HUES48 (cell line): Measurements from ENCODE around the gene GCK.
A peak's percentile ranks its signal among the peaks of the same experiment; 100 is the strongest.
"Not testable (repeated sequence)": the region's sequence is repeated elsewhere in the genome, so short reads cannot be mapped to it uniquely, and the experiment has no call there.

Source experiments
- H3K27ac ChIP-seq: one replicate; pipeline ENCODE4 v1.7.0; 2013; ENCODE audit warnings: low read depth, low read length, inconsistent platforms
- H3K27me3 ChIP-seq: 2 replicates; pipeline ENCODE4 v1.6.1; 2013; ENCODE audit warnings: mild to moderate bottlenecking, low read length; ENCODE audit not compliant: control insufficient read depth, insufficient read depth
- H3K36me3 ChIP-seq: 2 replicates; pipeline ENCODE4 v1.6.1; 2013; ENCODE audit warnings: low read length; ENCODE audit not compliant: control insufficient read depth, insufficient read depth
- H3K4me1 ChIP-seq: 2 replicates; pipeline ENCODE4 v1.6.1; 2013; ENCODE audit warnings: mild to moderate bottlenecking, low read length; ENCODE audit not compliant: control insufficient read depth, insufficient read depth
- H3K4me3 ChIP-seq: 2 replicates; pipeline ENCODE4 v1.5.1; 2013; ENCODE audit warnings: mild to moderate bottlenecking, low read depth, low read length
- H3K9ac ChIP-seq: 2 replicates; pipeline ENCODE4 v1.6.1; 2013; ENCODE audit warnings: mild to moderate bottlenecking, low read depth, low read length, moderate library complexity
- H3K9me3 ChIP-seq: 2 replicates; pipeline ENCODE4 v1.6.1; 2013; ENCODE audit warnings: low read length; ENCODE audit not compliant: control insufficient read depth, insufficient read depth

Gene GCK

DNA sequence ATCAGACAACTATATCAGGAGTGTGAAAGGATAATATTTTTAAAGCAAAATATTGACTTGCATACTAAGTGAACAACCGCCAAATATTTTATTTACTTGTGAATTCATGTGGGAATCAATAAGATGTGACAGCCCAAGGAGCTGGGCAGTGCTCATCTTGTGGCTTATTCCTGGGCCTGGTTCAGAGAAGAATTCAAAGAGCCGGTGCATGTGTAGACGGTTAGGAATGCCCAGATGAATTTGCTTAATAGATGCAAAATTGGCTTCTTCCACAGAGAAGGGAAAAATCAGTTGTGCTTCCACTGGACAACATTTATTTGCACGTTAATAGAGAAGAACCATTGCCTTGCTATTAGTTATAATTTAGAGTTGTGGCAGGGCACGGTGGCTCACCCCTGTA, 52.5 kb downstream of the GCK start:
- H3K4me1 ChIP-seq, result peaks cover 6% of the 10 kb centered on the region; the same call in 1 of the 2 replicates
- H3K27ac ChIP-seq, result no peak overlapping the region
- H3K36me3 ChIP-seq, result no peaks in the 10 kb centered on the region
- no peak overlapping the region for H3K4me3 ChIP-seq
- H3K9me3 ChIP-seq, result no peaks in the 10 kb centered on the region
- no peak overlapping the region for H3K9ac ChIP-seq
- 0 out of 2 replicates have a peak, but pooled peaks cover 3% of the 10 kb centered on the region for H3K27me3 ChIP-seq

DNA sequence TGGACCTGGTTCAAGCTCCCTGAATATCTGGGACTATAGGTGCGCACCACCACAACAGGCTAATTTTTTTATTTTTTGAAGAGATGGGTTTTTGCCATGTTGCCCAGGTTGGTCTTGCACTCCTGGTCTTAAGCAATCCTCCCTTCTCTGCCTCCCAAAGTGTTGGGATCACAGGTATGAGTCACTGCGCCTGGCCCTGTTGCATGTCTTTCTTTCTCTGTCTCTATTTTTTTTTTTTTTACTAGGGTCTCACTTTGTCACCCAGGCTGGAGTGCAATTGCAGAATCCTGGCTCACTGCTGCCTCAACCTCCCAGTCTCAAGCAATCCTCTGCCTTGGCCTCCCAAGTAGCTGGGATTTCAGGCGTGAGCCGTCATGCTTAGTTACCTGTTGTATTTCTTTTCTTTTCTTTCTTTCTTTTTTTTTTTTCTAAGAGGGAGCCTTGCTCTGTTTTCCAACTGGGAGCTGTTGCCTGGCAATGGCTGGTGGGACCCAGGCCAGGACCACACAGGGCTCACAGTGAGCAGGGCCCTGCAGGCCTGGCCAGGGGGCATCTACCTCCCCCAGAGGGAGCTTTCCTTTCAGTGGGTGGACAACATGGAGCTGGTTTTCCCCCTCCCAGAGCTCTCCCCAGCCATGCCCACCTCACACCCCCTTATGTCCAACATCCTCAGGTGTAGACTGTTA, 54.2 kb downstream of the GCK start:
- H3K4me1 ChIP-seq, result peaks cover 6% of the 10 kb centered on the region; the same call in 1 of the 2 replicates
- no peak overlapping the region for H3K4me3 ChIP-seq
- no peak overlapping the region for H3K27ac ChIP-seq
- no peaks in the 10 kb centered on the region for H3K9me3 ChIP-seq
- no peaks in the 10 kb centered on the region for H3K36me3 ChIP-seq
- 0 out of 2 replicates have a peak, but pooled peaks cover 3% of the 10 kb centered on the region for H3K27me3 ChIP-seq
- H3K9ac ChIP-seq, result no peak overlapping the region

DNA sequence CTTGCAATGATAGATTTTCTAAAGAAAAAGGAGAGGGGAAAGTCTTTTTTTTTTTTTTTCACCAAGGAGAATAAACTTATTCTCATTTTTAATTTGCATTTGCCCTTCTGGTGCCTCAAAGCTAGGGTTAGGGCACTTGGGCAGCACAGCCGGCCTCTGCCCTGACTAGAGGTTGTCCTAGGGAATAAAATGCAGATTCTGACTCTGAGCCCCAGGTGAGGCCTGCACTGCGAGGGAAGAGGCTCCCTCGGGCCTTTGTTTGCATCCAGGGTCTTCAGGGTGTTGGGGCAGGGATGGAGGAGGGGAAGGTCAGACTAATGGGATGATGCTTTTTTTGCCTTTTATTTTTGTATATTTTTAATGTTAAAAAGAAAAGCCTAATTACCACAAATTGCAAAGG, 55.9 kb downstream of the GCK start:
- no peak overlapping the region for H3K4me3 ChIP-seq
- H3K4me1 ChIP-seq, result peaks cover 6% of the 10 kb centered on the region; the same call in 1 of the 2 replicates
- H3K9ac ChIP-seq, result no peak overlapping the region
- H3K36me3 ChIP-seq, result no peaks in the 10 kb centered on the region
- no peak overlapping the region for H3K27ac ChIP-seq
- 0 out of 2 replicates have a peak, but pooled peaks cover 3% of the 10 kb centered on the region for H3K27me3 ChIP-seq
- H3K9me3 ChIP-seq, result no peaks in the 10 kb centered on the region

DNA sequence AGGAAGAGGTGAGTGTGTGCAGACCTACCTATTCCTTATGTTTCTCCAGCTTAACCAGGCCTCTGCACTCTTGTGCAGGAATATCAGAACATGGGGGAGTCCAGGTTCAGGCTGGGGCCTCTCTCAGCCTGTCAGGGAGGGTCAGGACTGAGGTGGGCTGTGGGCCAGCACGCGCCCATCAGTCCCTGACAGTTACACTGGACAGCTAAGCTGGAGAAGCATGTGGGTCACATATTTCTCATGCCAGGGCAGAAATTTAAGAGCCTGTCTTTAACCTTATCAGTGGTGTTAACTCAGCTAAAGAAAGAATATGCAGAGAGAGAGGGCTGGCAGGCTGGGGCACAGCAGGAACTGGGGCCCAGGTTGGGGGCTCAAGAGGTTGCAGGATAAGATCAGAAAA, 57.2 kb downstream of the GCK start:
- Histone ChIP-seq H3K9me3 (no peaks in the 10 kb centered on the region), H3K27ac (no peak overlapping the region), H3K36me3 (no peaks in the 10 kb centered on the region), H3K4me1 (peaks cover 6% of the 10 kb centered on the region; the same call in 1 of the 2 replicates), H3K4me3 (no peak overlapping the region), H3K27me3 (0 out of 2 replicates have a peak, but pooled peaks cover 3% of the 10 kb centered on the region), H3K9ac (no peak overlapping the region)

GRCh38 chr7:44131173-44132029, 57.8 kb downstream of the GCK start:
- 0 out of 2 replicates have a peak, but pooled peaks cover 3% of the 10 kb centered on the region for H3K27me3 ChIP-seq
- no peaks in the 10 kb centered on the region for H3K36me3 ChIP-seq
- no peak overlapping the region for H3K9ac ChIP-seq
- no peak overlapping the region for H3K27ac ChIP-seq
- H3K4me1 ChIP-seq, result peaks cover 6% of the 10 kb centered on the region; the same call in 1 of the 2 replicates
- no peaks in the 10 kb centered on the region for H3K9me3 ChIP-seq
- H3K4me3 ChIP-seq, result no peak overlapping the region

DNA sequence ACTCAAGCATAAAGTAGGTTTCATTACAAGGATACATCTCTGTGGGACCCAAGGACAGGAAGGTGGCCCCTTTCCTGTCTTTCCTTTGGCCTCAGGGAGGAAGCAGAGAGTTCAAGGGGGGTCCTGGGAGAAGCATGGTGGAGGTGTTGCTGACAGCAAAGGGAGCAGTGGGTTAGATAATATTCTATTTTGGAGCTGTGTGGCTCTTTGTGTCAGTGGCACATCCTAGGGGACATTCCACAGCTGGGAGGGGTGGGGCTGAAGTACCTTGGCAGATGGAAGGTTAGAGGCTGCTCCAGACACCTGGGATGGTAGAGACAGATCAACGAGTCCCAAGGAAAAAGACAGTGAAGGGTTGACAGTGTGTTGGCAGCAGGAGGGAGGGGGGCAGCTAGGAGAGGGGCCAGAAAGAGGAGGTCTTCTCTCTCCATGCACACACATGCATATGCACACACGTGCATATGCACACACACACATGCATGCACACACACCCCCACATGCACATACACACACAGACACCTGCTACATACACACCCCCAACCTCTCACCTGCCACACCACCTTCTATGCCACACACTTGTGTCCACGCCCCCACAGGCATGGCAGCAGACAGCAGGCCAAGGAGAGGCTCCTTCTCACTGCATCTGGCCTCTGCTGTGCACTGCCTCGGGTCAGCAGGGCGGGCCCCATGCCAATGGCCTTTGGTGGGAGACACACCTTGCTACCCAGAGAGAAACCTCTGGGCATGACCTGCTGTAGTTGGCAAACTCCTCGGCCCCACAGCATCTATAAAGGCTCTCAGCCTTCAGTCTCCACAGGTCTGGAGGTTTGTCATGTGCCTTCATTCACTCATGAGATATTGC, 60.3 kb downstream of the GCK start:
- Histone ChIP-seq H3K4me3 (no peak overlapping the region), H3K27me3 (peaks cover 5% of the 10 kb centered on the region), H3K4me1 (peaks cover 6% of the 10 kb centered on the region; the same call in 1 of the 2 replicates), H3K36me3 (no peaks in the 10 kb centered on the region), H3K27ac (no peak overlapping the region), H3K9me3 (no peaks in the 10 kb centered on the region), H3K9ac (no peak overlapping the region)

GRCh38 chr7:44127161-44127560, 62.1 kb downstream of the GCK start:
- Histone ChIP-seq H3K36me3 (no peaks in the 10 kb centered on the region), H3K9me3 (no peaks in the 10 kb centered on the region), H3K4me1 (no peaks in the 10 kb centered on the region; the same call in 1 of the 2 replicates), H3K9ac (no peak overlapping the region), H3K4me3 (no peak overlapping the region), H3K27me3 (peaks cover 5% of the 10 kb centered on the region), H3K27ac (no peak overlapping the region)

DNA sequence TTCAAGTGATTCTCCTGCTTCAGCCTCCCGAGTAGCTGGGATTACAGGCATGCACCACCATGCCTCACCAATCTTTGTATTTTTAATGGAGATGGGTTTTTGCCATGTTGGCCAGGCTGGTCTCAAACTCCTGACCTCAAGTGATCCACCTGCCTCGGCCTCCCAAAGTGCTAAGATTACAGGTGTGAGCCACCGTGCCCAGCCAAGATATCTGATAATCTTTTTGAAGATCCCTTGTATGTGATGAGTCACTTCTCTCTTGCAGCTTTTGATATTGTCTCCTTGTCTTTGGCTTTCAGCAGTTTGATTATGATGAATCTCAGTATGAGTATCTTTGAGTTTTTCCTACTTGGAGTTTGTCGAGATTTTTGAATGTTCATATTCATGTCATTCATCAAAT, 62.7 kb downstream of the GCK start:
- H3K9ac ChIP-seq, H3K27me3 ChIP-seq, H3K27ac ChIP-seq, H3K4me3 ChIP-seq, H3K9me3 ChIP-seq, H3K36me3 ChIP-seq, H3K4me1 ChIP-seq: not testable (repeated sequence)

DNA sequence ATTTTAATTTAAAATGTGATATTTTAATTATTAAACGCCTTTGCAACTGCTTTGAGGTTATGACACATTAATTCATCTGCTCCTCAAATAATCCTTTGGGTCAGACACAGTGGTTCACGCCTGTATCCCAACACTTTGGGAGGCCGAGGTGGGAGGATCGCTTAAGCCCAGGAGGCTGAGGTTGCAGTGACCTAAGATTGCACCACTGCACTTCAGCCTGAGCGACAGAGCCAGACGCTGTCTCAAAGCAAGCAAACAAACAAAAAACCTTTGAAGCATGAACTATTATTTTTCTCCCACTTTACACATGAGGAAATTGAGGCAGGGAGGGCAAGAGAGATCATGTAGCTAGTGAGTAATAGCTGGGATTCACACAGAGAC, 64.4 kb downstream of the GCK start:
- Histone ChIP-seq H3K4me1 (no peaks in the 10 kb centered on the region; the same call in 1 of the 2 replicates), H3K9me3 (no peaks in the 10 kb centered on the region), H3K36me3 (peaks cover 23% of the 10 kb centered on the region), H3K27ac (no peak overlapping the region), H3K9ac (no peak overlapping the region), H3K27me3 (peaks cover 5% of the 10 kb centered on the region), H3K4me3 (no peak overlapping the region)

DNA sequence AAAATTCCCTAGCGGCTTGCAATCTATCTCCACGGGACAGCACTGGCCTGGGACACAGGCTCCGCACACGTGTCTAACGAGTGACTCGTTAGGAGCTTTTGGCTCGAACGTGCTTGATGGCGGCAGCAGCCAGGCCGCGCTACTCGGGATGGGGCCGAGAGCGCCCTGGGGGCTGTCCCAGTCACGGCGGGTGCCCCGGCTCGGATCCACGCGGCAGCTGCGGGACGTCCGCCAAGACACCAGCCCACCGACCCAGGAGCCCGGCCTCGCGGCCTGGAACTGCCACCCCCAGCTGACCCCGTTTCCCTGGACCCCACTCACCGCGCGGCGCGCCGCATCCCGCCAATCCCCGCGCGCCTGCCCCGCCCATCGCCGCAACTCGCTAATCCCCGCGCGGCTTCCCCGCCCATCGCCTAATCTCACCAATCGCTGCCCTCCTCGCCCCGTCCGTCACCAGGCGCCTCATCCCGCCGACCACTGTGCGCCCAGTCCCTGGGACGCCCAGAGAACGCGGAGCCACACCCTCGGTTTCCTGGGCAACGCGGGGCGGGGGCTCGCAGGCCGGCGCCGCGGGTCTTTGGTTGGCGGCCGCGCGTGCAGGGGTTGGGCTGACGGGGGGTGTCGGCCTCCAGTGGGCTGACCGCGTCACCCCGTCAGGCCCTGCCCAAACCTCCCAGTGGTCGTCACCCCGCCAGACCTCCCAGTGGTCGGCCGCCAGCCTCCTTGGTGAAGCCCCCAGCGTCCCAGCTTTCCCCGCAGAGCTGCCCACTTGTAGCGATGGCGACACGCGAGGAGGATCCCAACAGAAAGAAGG, 65.8 kb downstream of the GCK start, which contains the start of gene POLD2:
Gene POLD2, minus strand, starts transcription at position 359 of the 814 bp plus-strand sequence. CDS start 1,495 bp downstream, outside the sequence.
- peaks cover 5% of the 10 kb centered on the region for H3K27me3 ChIP-seq
- H3K27ac ChIP-seq, result peak within 1 kb of the TSS; percentile 52
- peak within 1 kb of the TSS; percentile 94 for H3K4me3 ChIP-seq
- no peaks in the 10 kb centered on the region; the same call in 1 of the 2 replicates for H3K4me1 ChIP-seq
- H3K9me3 ChIP-seq, result no peaks in the 10 kb centered on the region
- peak within 1 kb of the TSS; percentile 84 for H3K9ac ChIP-seq
- peaks cover 36% of the 10 kb centered on the region for H3K36me3 ChIP-seq
